Activated naive CD8-positive, alpha-beta T cell treated with anti-CD3 and anti-CD28 coated beads, Interleukin-2, amount 50 U/mL, for 24 hours (primary cell): ENCODE measurements around the gene SAMD3.
A peak's percentile ranks its signal among the peaks of the same experiment; 100 is the strongest.
"Not testable (repeated sequence)": the region's sequence is repeated elsewhere in the genome, so short reads cannot be mapped to it uniquely, and the experiment has no call there.

Source experiments
- ATAC-seq: fragments of 150-1000 bp; cut with Tn5 transposase; one replicate; pipeline ENCODE4 v1.10.0; 2021
- DNase-seq: peaks from one replicate; pipeline ENCODE4 v3.0.0; 2021
- H3K27ac Mint-ChIP-seq: one replicate; pipeline ENCODE4 v1.8.0; 2021; ENCODE audit warnings: mild to moderate bottlenecking, mixed read lengths
- H3K27me3 Mint-ChIP-seq: one replicate; pipeline ENCODE4 v1.8.0; 2021; ENCODE audit warnings: mixed read lengths
- H3K36me3 Mint-ChIP-seq: one replicate; pipeline ENCODE4 v1.8.0; 2021; ENCODE audit warnings: low read depth, mixed read lengths
- H3K4me1 Mint-ChIP-seq: one replicate; pipeline ENCODE4 v1.8.0; 2021; ENCODE audit warnings: mixed read lengths
- H3K4me3 Mint-ChIP-seq: one replicate; pipeline ENCODE4 v1.8.0; 2021; ENCODE audit warnings: mild to moderate bottlenecking, moderate library complexity, mixed read lengths
- H3K9me3 Mint-ChIP-seq: one replicate; pipeline ENCODE4 v1.8.0; 2021; ENCODE audit warnings: mixed read lengths

SAMD3 gene

GRCh38 chr6:130198483-130199035 is 24.2 kb downstream of the SAMD3 start:
- H3K27ac Mint-ChIP-seq = no peak overlapping the region

DNA sequence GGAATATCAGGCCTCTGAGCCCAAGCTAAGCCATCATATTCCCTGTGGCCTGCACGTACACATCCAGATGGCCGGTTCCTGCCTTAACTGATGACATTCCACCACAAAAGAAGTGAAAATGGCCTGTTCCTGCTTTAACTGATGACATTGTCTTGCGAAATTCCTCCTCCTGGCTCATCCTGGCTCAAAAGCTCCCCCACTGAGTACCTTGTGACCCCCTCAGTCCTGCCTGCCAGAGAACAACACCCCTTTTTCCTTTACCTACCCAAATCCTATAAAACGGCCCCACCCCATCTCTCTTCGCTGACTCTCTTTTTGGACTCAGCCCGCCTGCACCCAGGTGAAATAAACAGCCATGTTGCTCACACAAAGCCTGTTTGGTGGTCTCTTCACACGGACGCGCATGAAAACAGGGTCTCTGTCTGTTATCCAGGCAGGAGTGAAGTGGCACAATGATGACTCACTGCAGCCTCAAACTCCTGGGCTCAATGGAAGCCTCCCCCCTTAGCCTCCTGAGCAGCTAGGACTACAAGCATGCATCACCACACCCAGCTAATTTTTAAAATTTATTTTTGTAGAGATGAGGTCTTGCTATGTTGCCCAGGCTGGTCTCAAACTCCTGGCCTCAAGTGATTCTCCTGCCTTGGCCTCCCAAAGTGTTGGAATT is 24.8 kb downstream of the SAMD3 start:
- H3K4me1 Mint-ChIP-seq = peaks cover 14% of the 10 kb centered on the region
- ATAC-seq, H3K27ac Mint-ChIP-seq, H3K9me3 Mint-ChIP-seq, H3K27me3 Mint-ChIP-seq, H3K36me3 Mint-ChIP-seq, DNase-seq, H3K4me3 Mint-ChIP-seq: not testable (repeated sequence)

More at GRCh38 chr6:130198483-130199035, 24.2 kb downstream of the SAMD3 start:
- ATAC-seq (no peak), DNase-seq (no peak)
- H3K4me1 Mint-ChIP-seq = peaks cover 19% of the 10 kb centered on the region
- no peak overlapping the region for H3K4me3 Mint-ChIP-seq
- peaks cover 5% of the 10 kb centered on the region for H3K36me3 Mint-ChIP-seq
- no peaks in the 10 kb centered on the region for H3K27me3 Mint-ChIP-seq
- no peaks in the 10 kb centered on the region for H3K9me3 Mint-ChIP-seq

- not testable (repeated sequence) for H3K9me3 Mint-ChIP-seq, H3K4me3 Mint-ChIP-seq, H3K36me3 Mint-ChIP-seq, H3K27ac Mint-ChIP-seq, ATAC-seq, H3K27me3 Mint-ChIP-seq, DNase-seq
- peaks cover 37% of the 10 kb centered on the region for H3K4me1 Mint-ChIP-seq
Observed at GRCh38 chr6:130194434-130194833, 28.3 kb downstream of the SAMD3 start.

- ATAC-seq = peak; percentile 52
- DNase-seq = no peak
- no peaks in the 10 kb centered on the region for H3K27me3 Mint-ChIP-seq
- H3K9me3 Mint-ChIP-seq = no peaks in the 10 kb centered on the region
- H3K36me3 Mint-ChIP-seq = peaks cover 9% of the 10 kb centered on the region
- H3K4me3 Mint-ChIP-seq = no peak overlapping the region
- H3K27ac Mint-ChIP-seq = no peak overlapping the region
- peaks cover 67% of the 10 kb centered on the region for H3K4me1 Mint-ChIP-seq
Observed at GRCh38 chr6:130190701-130191690, 31.8 kb downstream of the SAMD3 start.

DNA sequence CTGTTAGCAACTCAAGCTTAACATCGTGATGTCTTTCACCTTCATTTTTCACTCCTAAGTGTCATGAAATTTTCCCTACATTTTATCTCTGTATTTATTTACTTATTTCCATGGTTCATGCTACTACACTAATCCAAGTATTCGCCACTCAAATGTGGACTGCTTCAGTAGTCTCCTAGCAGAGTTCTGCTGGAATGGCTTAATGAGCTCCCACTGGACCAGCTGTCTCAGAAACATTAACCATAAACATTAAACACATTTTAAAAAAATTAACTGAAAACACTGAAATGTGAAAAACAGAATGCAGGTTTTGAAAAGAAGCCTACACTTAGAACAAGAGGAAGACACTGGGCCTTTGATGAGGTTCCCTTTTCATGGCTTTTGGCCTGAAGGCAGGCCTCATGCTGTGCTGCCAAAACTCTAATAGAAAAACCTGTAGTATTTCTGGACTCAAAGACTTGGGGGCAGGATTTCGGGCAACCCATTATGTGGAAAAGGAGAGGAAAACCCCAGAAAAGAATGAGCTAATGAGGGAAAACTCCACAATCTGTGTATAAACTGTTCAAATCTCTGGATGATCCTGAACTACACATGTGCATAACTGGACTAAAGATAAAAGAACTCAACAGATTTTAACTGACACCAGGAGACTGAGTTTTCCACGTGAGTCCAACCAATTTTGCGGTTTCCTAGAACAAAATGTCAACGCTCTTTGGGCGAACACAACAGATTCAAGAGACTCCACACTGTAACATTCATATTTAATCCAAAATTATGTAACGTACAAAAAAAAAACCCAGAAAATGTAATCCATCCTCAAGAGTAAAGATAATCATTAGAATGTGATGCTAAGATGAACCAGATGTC is 33.0 kb downstream of the SAMD3 start:
- Mint-ChIP-seq H3K9me3 (no peaks in the 10 kb centered on the region), H3K4me1 (peaks cover 68% of the 10 kb centered on the region), H3K4me3 (no peak overlapping the region), H3K36me3 (peaks cover 9% of the 10 kb centered on the region), H3K27me3 (no peaks in the 10 kb centered on the region), H3K27ac (peak overlapping the region; percentile 55)
- ATAC-seq (no peak), DNase-seq (no peak)

DNA sequence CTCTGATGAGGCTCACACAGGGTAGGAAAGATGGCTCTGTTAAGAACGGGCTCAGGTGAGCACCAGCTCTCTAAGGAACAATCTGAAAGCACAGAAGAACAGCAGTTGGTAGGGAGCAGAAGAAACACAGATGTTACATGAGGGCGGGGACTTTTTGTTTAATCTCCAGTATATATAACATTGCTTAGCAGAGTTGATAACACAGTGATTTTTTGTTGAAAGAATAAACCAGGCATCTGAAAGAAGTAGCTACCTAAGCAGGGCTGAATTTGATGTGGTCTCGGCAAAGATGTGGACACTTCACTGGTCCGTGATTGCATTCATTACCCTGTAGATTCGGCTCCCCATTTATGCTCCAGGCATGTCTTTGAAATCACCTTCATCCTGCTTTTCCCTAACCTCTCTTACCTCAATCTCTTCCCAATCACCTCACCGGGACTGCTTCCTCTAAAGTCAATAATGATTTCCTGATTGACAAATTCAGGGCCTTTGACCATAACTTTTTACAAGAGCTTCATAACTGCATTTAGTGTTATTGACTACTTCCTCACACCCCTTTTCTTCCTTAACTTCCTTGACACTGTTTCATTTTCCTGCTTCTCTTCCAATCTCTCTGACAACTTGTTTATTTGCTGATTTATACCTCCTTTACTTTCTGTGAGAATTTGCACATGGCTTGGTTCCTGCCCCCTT is 34.4 kb downstream of the SAMD3 start:
- no peak overlapping the region for H3K4me3 Mint-ChIP-seq
- H3K27ac Mint-ChIP-seq = no peak overlapping the region
- H3K27me3 Mint-ChIP-seq = no peaks in the 10 kb centered on the region
- peaks cover 79% of the 10 kb centered on the region for H3K4me1 Mint-ChIP-seq
- DNase-seq = no peak
- peaks cover 7% of the 10 kb centered on the region for H3K36me3 Mint-ChIP-seq
- ATAC-seq = no peak
- H3K9me3 Mint-ChIP-seq = no peaks in the 10 kb centered on the region

DNA sequence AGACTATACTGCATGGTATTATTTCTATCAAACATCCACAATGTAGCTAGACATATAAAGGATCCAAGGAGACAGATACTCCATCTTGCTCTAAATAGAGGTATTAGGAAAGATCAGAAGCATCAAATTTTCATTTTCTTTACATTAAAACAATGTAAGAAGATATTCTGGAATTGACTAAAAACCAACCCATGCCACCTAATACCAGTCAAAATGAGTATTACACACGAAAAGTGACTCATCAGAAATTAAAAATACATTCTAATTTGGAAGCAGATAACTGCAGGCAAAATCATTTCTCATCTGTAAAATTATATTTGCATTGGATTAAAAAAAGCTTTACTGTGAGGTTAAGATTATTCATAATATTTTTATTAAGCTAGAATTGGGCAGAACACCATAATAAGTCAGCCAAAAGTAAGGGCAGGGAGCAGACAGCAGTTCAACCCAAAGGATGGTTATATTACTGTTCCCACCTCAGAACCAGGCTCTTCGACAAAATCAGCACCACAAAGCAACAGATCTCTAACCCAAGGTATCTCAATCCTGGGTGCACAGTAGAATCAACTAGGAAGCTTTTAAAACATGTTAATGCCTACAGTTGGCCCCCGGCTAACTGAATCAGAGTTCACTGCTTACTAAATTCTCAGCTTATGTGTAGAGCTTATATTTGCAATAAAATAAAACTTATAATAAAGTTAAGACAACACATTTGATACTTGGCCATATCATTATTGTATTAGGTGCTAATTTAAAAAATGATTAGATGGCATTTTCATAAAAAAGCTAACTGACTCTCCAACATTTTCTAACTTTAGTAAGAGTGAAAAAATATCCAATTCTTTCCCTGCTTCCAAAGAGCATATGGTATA is 35.2 kb downstream of the SAMD3 start:
- ATAC-seq (no peak), DNase-seq (no peak)
- H3K27ac Mint-ChIP-seq = no peak overlapping the region
- H3K4me1 Mint-ChIP-seq = peaks cover 82% of the 10 kb centered on the region
- peaks cover 4% of the 10 kb centered on the region for H3K36me3 Mint-ChIP-seq
- no peaks in the 10 kb centered on the region for H3K27me3 Mint-ChIP-seq
- H3K9me3 Mint-ChIP-seq = no peaks in the 10 kb centered on the region
- H3K4me3 Mint-ChIP-seq = no peak overlapping the region

GRCh38 chr6:130185658-130186057 is 37.1 kb downstream of the SAMD3 start:
- peaks cover 67% of the 10 kb centered on the region for H3K4me1 Mint-ChIP-seq
- H3K27me3 Mint-ChIP-seq = no peaks in the 10 kb centered on the region
- DNase-seq = no peak
- no peak overlapping the region for H3K4me3 Mint-ChIP-seq
- no peaks in the 10 kb centered on the region for H3K9me3 Mint-ChIP-seq
- H3K27ac Mint-ChIP-seq = no peak overlapping the region
- no peak for ATAC-seq
- H3K36me3 Mint-ChIP-seq = peaks cover 6% of the 10 kb centered on the region

GRCh38 chr6:130183271-130184222 is 39.2 kb downstream of the SAMD3 start:
- DNase-seq = peak; percentile 26
- Mint-ChIP-seq H3K27ac (peak overlapping the region; percentile 86), H3K9me3 (no peaks in the 10 kb centered on the region), H3K36me3 (peaks cover 4% of the 10 kb centered on the region), H3K4me3 (peak overlapping the region; percentile 70), H3K4me1 (peaks cover 46% of the 10 kb centered on the region), H3K27me3 (no peaks in the 10 kb centered on the region)
- peak; percentile 81 for ATAC-seq

DNA sequence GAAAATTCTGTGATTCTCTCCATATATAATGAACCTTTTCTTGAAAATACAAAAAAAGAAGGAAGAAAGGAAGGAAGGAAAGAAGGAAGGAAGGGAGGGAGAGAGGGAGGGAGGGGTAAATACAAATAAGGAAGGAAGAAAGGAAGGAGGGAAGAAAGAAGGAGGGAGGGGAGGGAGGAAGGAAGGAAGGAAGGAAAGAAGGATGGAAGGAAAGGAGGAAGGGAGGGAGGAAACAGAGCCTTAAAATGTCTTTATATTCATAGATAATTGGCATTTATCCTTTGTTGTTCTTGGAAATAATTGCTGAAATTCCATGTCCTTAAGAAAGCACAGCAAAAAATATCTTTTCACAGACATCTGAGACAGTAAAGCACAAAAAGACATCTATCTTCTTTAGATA is 40.3 kb downstream of the SAMD3 start:
- H3K4me3 Mint-ChIP-seq = no peak overlapping the region

GRCh38 chr6:130178692-130179091 is 44.1 kb downstream of the SAMD3 start:
- ATAC-seq (no peak), DNase-seq (no peak)
- no peak overlapping the region for H3K4me3 Mint-ChIP-seq
- H3K27ac Mint-ChIP-seq = no peak overlapping the region
- no peaks in the 10 kb centered on the region for H3K9me3 Mint-ChIP-seq
- no peaks in the 10 kb centered on the region for H3K27me3 Mint-ChIP-seq
- peaks cover 14% of the 10 kb centered on the region for H3K4me1 Mint-ChIP-seq
- peaks cover 4% of the 10 kb centered on the region for H3K36me3 Mint-ChIP-seq

More for the DNA sequence above, 40.3 kb downstream of the SAMD3 start:
- no peak overlapping the region for H3K27ac Mint-ChIP-seq
- ATAC-seq = no peak
- H3K27me3 Mint-ChIP-seq = no peaks in the 10 kb centered on the region
- peaks cover 36% of the 10 kb centered on the region for H3K4me1 Mint-ChIP-seq
- DNase-seq = no peak
- H3K36me3 Mint-ChIP-seq = peaks cover 4% of the 10 kb centered on the region
- no peaks in the 10 kb centered on the region for H3K9me3 Mint-ChIP-seq

- Mint-ChIP-seq H3K4me3 (no peak overlapping the region), H3K4me1 (peaks cover 5% of the 10 kb centered on the region), H3K9me3 (peaks cover 12% of the 10 kb centered on the region), H3K27me3 (no peaks in the 10 kb centered on the region), H3K27ac (no peak overlapping the region), H3K36me3 (peaks cover 12% of the 10 kb centered on the region)
- peak; percentile 54 for ATAC-seq
- no peak for DNase-seq
Observed at GRCh38 chr6:130176378-130176777, 46.4 kb downstream of the SAMD3 start.
